Skeletal muscle tissue (tissue), 4 donors: ENCODE measurements around the gene MED27. TPM values are rescaled to one million over a fixed set of nuclear protein-coding genes. Genes with fewer than 3 reads are reported as not detected.
A peak's percentile ranks its signal among the peaks of the same experiment; 100 is the strongest.

ENCODE experiments used
- H3K27ac ChIP-seq: one replicate; pipeline ENCODE4 v1.7.0; 2013; ENCODE audit warnings: mild to moderate bottlenecking, low read depth, low read length, inconsistent platforms
- H3K27me3 ChIP-seq, 3 donors: one replicate each; pipeline ENCODE4 v1.7.0; 2013; ENCODE audit warnings: low read length in 3 of 3; ENCODE audit not compliant: control insufficient read depth in 3 of 3, insufficient read depth in 3 of 3
- H3K36me3 ChIP-seq, 3 donors: one replicate each; pipeline ENCODE4 v1.7.0; 2013; ENCODE audit warnings: low read length in 3 of 3; ENCODE audit not compliant: control insufficient read depth in 3 of 3, insufficient read depth in 3 of 3
- H3K4me1 ChIP-seq, 3 donors: one replicate each; pipeline ENCODE4 v1.7.0; 2013; ENCODE audit warnings: low read length in 3 of 3, mild to moderate bottlenecking in 3 of 3; ENCODE audit not compliant: control insufficient read depth in 3 of 3, insufficient read depth in 3 of 3
- H3K4me3 ChIP-seq, 3 donors: one replicate each; pipeline ENCODE4 v1.7.0; 2013; ENCODE audit warnings: low read length in 3 of 3
- H3K9ac ChIP-seq, 3 donors: one replicate each; pipeline ENCODE4 v1.7.0; 2013; ENCODE audit warnings: low read length in 3 of 3, mild to moderate bottlenecking in 3 of 3, moderate library complexity in 2 of 3, low read depth in 1 of 3
- H3K9me3 ChIP-seq, 3 donors: one replicate each; pipeline ENCODE4 v1.7.0; 2013; ENCODE audit warnings: low read length in 3 of 3; ENCODE audit not compliant: control insufficient read depth in 3 of 3
- total RNA-seq: library from RNA; depleted of rRNA; stranded (reverse); fragments of >200 nt; gene quantifications from one replicate; pipeline ENCODE4 v1.2.3, GENCODE V29; 2014
- donor health status: Osteomylitis.

The MED27 gene
- total RNA-seq, 1 donor from 2014 or later: 6.3 TPM

DNA sequence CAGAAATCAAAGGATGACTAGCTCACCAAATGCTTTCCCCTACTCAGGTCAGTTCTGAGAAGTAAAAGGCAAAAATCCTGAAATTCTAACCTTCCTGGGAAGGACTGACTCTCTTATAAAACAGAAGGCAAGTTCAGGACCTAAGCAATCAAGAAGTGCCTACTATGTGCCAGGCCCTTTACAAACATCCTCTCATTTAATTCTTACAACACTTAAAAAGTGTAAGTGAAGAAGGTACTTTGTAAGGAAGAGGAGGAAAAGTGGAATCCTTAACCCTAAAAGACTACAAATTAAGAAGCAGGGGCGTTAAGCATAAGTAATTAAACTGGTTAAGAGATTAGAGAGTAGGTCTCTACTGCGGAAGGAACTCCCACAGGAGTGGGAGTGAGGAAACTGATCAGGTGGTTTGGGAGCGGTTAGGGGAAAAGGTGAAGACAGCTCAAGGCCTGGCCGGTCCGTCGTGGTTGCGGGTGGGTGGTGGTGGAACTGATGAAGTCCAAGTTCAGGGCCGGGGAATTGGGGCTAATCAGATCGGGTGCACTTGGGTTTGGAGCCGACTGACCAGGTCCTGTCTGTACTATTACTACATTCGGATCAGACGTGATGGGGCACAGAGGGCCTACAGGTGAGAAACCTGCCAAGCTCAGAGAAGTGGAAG lies 839 bp downstream of the MED27 start:
- Histone ChIP-seq H3K4me3 (peak overlapping the region; percentile 91 to 97 (median 94)), H3K36me3 (peaks cover 0 to 12% (median 6%) of the 10 kb centered on the region in 3 donors), H3K9ac (peak overlapping the region; percentile 84 to 89 (median 87)), H3K27me3 (no peaks in the 10 kb centered on the region), H3K9me3 (no peaks in the 10 kb centered on the region), H3K27ac (peak overlapping the region; percentile 59), H3K4me1 (peaks cover 18 to 27% (median 19%) of the 10 kb centered on the region in 3 donors)

DNA sequence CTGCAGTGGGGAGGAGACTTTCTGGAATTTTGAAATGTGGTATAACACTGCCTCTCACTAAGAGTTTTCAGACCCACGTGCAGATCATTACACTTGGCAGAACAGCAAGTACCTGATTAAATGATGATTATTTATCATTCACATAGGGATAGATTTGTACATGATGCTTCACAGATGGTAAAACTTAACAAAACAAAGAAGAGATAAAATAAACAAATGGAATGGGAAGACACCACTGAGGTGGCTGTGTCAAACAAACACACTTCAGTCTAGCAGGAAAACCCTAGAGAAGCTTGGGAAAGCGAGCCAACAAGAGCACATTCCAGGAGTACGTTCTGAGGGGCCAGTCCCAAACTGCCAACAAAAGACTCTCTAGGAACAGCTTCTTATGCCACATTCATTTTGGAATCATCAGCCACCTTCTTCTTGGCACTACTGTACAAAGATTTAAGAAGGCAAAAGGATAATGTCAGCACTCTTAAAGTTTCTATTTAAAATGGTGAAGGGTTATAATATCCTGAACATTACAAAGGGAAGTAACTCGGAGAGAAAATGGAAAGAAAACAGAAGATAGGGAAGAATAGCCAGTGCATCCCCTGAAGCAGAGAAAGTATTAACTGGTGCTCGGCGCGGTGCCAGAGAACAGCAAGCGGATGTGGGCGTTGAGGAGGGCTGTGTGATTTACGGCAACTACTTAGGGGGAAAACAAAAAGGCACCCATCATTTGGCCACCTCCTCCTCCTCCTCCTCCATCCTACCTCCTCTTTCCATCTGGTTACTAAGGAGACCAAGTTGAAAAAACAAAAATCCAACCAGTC lies 1.6 kb downstream of the MED27 start:
- peaks cover 18 to 27% (median 19%) of the 10 kb centered on the region in 3 donors for H3K4me1 ChIP-seq
- peak overlapping the region; percentile 66 to 87 (median 84) for H3K9ac ChIP-seq
- peaks cover 0 to 12% (median 6%) of the 10 kb centered on the region in 3 donors for H3K36me3 ChIP-seq
- no peak overlapping the region for H3K27ac ChIP-seq
- H3K27me3 ChIP-seq: no peaks in the 10 kb centered on the region
- H3K4me3 ChIP-seq: peak overlapping the region; percentile 91 to 97 (median 94)
- no peaks in the 10 kb centered on the region for H3K9me3 ChIP-seq

- H3K27ac ChIP-seq: no peak overlapping the region
- peaks cover 18 to 27% (median 19%) of the 10 kb centered on the region in 3 donors for H3K4me1 ChIP-seq
- H3K9ac ChIP-seq: no peak overlapping the region
- H3K4me3 ChIP-seq: no peak overlapping the region
- no peaks in the 10 kb centered on the region for H3K9me3 ChIP-seq
- peaks cover 6 to 19% (median 14%) of the 10 kb centered on the region in 3 donors for H3K36me3 ChIP-seq
- no peaks in the 10 kb centered on the region for H3K27me3 ChIP-seq
These were observed 3.8 kb downstream of the MED27 start for GRCh38 chr9:132075853-132076252.

DNA sequence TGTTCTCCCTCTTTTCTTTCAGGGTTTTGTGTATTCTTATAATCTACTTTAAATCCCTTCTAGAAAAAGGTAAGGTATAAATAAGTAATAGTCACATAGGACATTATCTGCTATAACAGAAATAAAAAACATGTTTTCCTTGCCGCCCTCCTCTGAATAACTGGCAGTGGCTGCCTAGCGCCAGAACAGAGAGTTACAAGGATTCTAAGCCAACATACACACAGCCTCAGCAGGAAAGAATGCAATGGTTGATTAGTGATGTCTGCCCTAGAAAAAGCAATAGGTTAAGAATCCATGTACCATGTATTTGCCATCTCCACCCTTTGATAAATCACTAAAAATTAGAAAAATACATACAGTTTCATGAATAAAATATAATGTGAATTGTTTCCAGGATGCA lies 4.9 kb downstream of the MED27 start:
- Histone ChIP-seq H3K9me3 (no peaks in the 10 kb centered on the region), H3K27me3 (no peaks in the 10 kb centered on the region), H3K4me3 (no peak overlapping the region), H3K9ac (no peak overlapping the region), H3K36me3 (peaks cover 6 to 19% (median 14%) of the 10 kb centered on the region in 3 donors), H3K4me1 (peaks cover 18 to 31% (median 23%) of the 10 kb centered on the region in 3 donors), H3K27ac (no peak overlapping the region)

DNA sequence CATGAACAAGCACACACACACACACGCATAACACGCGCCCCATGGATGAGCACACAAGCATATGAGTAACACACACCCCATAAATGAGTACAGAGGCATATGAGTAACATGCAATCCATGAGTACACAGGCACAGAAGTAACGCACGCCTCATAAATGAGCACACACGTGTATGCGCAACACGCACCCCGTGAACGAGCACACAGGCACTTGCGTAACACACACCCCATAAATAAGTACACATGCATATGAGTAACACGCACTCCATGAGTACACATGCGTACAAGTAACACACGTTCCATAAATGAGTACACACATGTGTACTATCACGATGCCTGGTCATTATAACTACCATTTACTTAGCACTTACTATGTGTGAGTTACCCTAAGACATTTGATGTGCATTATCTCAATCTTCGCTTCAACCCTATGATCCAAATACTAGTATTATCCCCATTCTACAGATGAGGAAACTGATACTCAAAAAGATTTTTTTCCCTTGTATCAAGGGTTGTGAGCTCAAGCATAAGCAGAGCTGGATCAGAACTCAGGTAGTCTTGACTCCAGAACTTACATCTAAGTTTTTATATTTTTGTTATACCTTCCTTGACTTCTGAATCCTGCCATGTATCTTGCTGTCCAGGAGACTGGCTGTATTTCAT lies 7.7 kb downstream of the MED27 start:
- Histone ChIP-seq H3K4me3 (no peak overlapping the region), H3K9ac (no peak overlapping the region), H3K27ac (no peak overlapping the region), H3K9me3 (no peaks in the 10 kb centered on the region), H3K36me3 (peaks cover 9 to 16% (median 15%) of the 10 kb centered on the region in 3 donors), H3K27me3 (no peaks in the 10 kb centered on the region), H3K4me1 (peaks cover 6 to 37% (median 12%) of the 10 kb centered on the region in 3 donors)

DNA sequence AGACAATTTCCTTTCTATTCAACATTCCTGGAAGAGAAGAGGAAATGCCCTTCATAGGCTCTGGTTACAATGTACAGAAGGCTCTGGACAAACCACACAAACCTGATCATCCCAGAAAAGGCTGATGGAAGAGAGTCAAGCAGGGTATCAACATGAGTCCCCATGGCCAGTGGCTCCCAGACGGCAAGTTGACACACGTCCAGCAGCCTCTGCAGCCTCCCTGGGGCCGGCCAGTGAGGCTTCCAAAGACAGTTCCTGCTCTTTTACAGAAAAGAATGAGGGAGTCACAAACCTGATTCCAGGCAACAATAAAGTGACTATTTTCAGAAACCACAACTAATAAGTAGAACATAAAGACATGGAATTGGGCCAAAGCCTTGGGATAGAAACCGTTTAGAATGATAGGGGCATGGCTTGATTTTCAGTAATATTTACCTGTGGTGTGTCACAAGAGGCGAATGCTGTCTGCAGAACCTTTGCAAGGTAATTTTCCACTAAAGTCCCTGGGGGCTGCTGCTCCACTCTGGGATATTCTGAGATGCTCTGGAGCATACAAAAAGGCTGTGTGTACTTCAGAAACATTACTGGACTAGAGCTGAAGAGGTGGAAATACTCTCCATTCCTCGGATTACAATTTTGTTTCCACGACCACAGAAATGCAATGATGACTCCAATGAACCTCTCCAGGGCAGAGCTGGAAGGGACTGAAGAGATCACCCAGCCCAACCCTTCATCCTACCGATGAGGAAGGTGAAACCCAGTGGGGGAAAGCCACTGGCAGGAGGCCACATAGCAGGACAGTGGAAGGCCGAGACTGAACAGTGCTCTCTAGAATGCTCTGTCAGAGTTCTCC lies 10.4 kb downstream of the MED27 start:
- Histone ChIP-seq H3K9ac (peak overlapping the region in 1 of 3 donors; percentile 16), H3K9me3 (no peaks in the 10 kb centered on the region), H3K36me3 (peaks cover 9 to 15% (median 11%) of the 10 kb centered on the region in 3 donors), H3K27ac (no peak overlapping the region), H3K4me1 (peaks cover 16 to 43% (median 18%) of the 10 kb centered on the region in 3 donors), H3K4me3 (no peak overlapping the region), H3K27me3 (no peaks in the 10 kb centered on the region)

DNA sequence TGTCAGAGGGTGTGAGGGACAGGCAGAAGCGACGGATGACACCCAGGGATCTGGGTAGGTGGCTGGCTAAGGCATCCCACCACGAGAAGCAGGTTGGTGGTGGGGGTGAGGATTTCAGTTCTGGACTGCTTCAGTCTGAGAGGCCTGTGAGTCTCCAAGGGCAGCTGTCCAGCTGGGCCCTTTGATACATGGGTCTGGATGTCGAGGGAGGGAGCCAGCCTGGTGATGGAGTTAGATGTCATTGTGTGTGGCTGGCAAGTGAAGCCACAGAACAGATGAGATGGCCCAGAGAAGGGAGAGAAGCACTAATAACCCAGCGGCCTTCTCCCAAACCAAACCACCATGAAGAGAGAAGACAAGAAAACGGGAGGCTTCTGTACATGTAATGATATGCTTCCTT lies 11.1 kb downstream of the MED27 start:
- Histone ChIP-seq H3K4me3 (no peak overlapping the region), H3K4me1 (peaks cover 16 to 43% (median 18%) of the 10 kb centered on the region in 3 donors), H3K36me3 (peaks cover 9 to 15% (median 11%) of the 10 kb centered on the region in 3 donors), H3K9me3 (no peaks in the 10 kb centered on the region), H3K27ac (no peak overlapping the region), H3K27me3 (no peaks in the 10 kb centered on the region), H3K9ac (no peak overlapping the region)

DNA sequence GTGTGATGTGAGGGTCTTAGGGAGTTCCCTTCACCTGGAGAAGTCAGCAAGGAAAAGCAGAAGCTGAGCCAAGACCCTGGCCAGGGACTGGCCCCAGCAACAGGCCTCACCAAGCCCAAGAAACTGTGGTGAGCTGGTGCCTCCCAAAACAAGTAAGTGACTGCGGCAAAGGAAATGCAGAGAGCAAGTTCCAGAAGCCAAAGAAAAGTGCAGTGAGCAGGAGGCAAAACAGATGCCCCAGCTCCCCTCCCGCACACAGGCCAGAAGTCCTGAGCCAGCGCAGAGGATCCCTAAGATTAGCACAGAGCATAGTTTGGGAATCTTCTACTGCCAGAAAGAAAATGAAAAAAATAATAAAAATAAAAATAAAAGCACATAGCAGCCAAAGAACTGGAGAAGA lies 13.2 kb downstream of the MED27 start:
- H3K9ac ChIP-seq: no peak overlapping the region
- H3K9me3 ChIP-seq: no peaks in the 10 kb centered on the region
- H3K4me1 ChIP-seq: peaks cover 16 to 51% (median 18%) of the 10 kb centered on the region in 3 donors
- H3K27ac ChIP-seq: no peak overlapping the region
- no peaks in the 10 kb centered on the region for H3K27me3 ChIP-seq
- H3K4me3 ChIP-seq: no peak overlapping the region
- H3K36me3 ChIP-seq: peaks cover 3 to 9% (median 6%) of the 10 kb centered on the region in 3 donors

DNA sequence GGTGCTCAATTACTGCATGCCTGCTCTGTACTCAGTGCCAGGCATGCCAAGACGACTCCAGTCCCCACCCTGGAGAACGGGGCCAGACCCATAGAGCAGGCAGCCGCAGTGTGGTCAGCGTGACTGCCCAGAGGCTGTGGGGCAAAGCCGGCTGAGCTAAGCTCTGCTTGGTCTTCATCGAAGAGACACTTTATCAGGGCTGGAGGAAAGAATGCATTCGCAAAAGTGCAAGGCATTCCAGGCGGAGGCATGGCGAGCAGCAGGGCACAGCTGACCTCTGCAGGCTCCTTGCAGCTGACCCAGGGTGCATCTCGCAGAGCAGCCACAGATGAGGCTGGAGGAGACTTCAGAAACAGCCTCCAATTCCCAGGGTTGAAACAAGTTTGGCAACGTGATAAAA lies 13.6 kb downstream of the MED27 start:
- peaks cover 18 to 53% (median 20%) of the 10 kb centered on the region in 3 donors for H3K4me1 ChIP-seq
- H3K4me3 ChIP-seq: no peak overlapping the region
- no peaks in the 10 kb centered on the region for H3K27me3 ChIP-seq
- peaks cover 3 to 8% (median 3%) of the 10 kb centered on the region in 3 donors for H3K36me3 ChIP-seq
- H3K27ac ChIP-seq: no peak overlapping the region
- no peaks in the 10 kb centered on the region for H3K9me3 ChIP-seq
- no peak overlapping the region for H3K9ac ChIP-seq
